Activated T-helper 1 cell treated with anti-CD3 and anti-CD28 coated beads, Interleukin-2, amount 50 U/mL, for 16 hours (primary cell): ENCODE results near the gene KLHL4.
"Not testable (repeated sequence)": the region's sequence is repeated elsewhere in the genome, so short reads cannot be mapped to it uniquely, and the experiment has no call there.

Source experiments
- DNase-seq, 2 donors: peaks; one replicate each; pipeline ENCODE4 v3.0.0-alpha.2; 2020; ENCODE audit warnings: low read depth in 1 of 2, low spot score in 1 of 2

KLHL4 gene

GRCh38 chrX:87641439-87641838 lies 123.8 kb downstream of the KLHL4 start:
- not testable (repeated sequence) for DNase-seq

- DNase-seq: no peak
Measured at GRCh38 chrX:87661761-87662160, 144.2 kb downstream of the KLHL4 start.

GRCh38 chrX:87663421-87663820 lies 145.8 kb downstream of the KLHL4 start:
- DNase-seq: no peak

- DNase-seq: no peak
Measured at GRCh38 chrX:87664381-87664780, 146.8 kb downstream of the KLHL4 start.

- DNase-seq: no peak
Measured at GRCh38 chrX:87679849-87680248, 162.2 kb downstream of the KLHL4 start.

- DNase-seq: no peak
Measured at GRCh38 chrX:87687703-87688102, 170.1 kb downstream of the KLHL4 start.

GRCh38 chrX:87688113-87688748 lies 170.6 kb downstream of the KLHL4 start:
- DNase-seq: not testable (repeated sequence)

GRCh38 chrX:87689218-87689617 lies 171.6 kb downstream of the KLHL4 start:
- DNase-seq: not testable (repeated sequence)

- DNase-seq: no peak
Measured at GRCh38 chrX:87693204-87693603, 175.6 kb downstream of the KLHL4 start.

- DNase-seq: no peak
Measured at GRCh38 chrX:87697409-87697808, 179.8 kb downstream of the KLHL4 start.

- DNase-seq: no peak
Measured at GRCh38 chrX:87702795-87703194, 185.2 kb downstream of the KLHL4 start.

- DNase-seq: not testable (repeated sequence)
Measured at GRCh38 chrX:87703469-87703868, 185.9 kb downstream of the KLHL4 start.

GRCh38 chrX:87706134-87706533 lies 188.5 kb downstream of the KLHL4 start:
- DNase-seq: no peak

GRCh38 chrX:87710580-87710979 lies 193.0 kb downstream of the KLHL4 start:
- DNase-seq: no peak
